Vagina (tissue), 2 donors: ENCODE results near the gene NFATC3. TPM values are rescaled to one million over a fixed set of nuclear protein-coding genes. Genes with fewer than 3 reads are reported as not detected.
A peak's percentile ranks its signal among the peaks of the same experiment; 100 is the strongest.

Experiments used
- DNase-seq, 2 donors: peaks; one replicate each; pipeline ENCODE4 v3.0.0-alpha.2; 2017; ENCODE audit errors: extremely low spot score in 2 of 2
- H3K27ac ChIP-seq: fragments of 200-600 bp; sonication (generic); one replicate; pipeline ENCODE4 v1.5.1; 2019
- H3K27me3 ChIP-seq: fragments of 200-600 bp; sonication (generic); one replicate; pipeline ENCODE4 v1.5.1; 2019
- H3K36me3 ChIP-seq, 2 donors: fragments of 200-600 bp; sonication (generic); one replicate each; pipeline ENCODE4 v1.5.1; 2017 to 2019
- H3K4me1 ChIP-seq: fragments of 200-600 bp; sonication (generic); one replicate; pipeline ENCODE4 v1.5.1; 2019
- H3K4me3 ChIP-seq, 2 donors: fragments of 200-600 bp; sonication (generic); 1 replicate in 1 of 2; 2 replicates in 1 of 2; pipeline ENCODE4 v1.5.1; 2016 to 2019
- H3K9me3 ChIP-seq: fragments of 200-600 bp; sonication (generic); one replicate; pipeline ENCODE4 v1.5.1; 2019
- POLR2A ChIP-seq, 2 donors: fragments of 450-650 bp; IDR thresholded peaks; one replicate each; pipeline ENCODE4 v1.6.1; 2017; ENCODE audit warnings: antibody characterized with exemption in 2 of 2, mild to moderate bottlenecking in 2 of 2, moderate library complexity in 2 of 2
- POLR2AphosphoS5 ChIP-seq, 2 donors: sonication (generic); formaldehyde crosslinking; IDR thresholded peaks; one replicate each; pipeline ENCODE4 v1.9.0; 2017; ENCODE audit warnings: antibody characterized with exemption in 2 of 2, mild to moderate bottlenecking in 2 of 2, low read depth in 1 of 2; ENCODE audit not compliant: insufficient read depth in 1 of 2
- intact Hi-C: fragments of 100-400 bp; cut with DNase I; formaldehyde crosslinking; loops from one replicate; pipeline ENCODE4 v1.15.1; 2023
- total RNA-seq: library from RNA; depleted of rRNA; stranded (reverse); fragments of >200 nt; gene quantifications from one replicate; pipeline ENCODE4 v1.2.3, GENCODE V29; 2016
- TF ChIP-seq, protein P1 (sequence below), 3 experiments: fragments of 450-650 bp in 2 of 3; fragments of 200-600 bp in 1 of 3; sonication (generic) in 1 of 3; IDR thresholded peaks; one replicate each; pipeline ENCODE4 v1.5.1; 2017 to 2019; ENCODE audit warnings: antibody characterized with exemption in 3 of 3, mild to moderate bottlenecking in 2 of 3, moderate library complexity in 2 of 3

Gene NFATC3
- total RNA-seq, 1 donor from 2014 or later, result 51.8 TPM

GRCh38 chr16:68233085-68233834 is 148.1 kb downstream of the NFATC3 start:
- no peak for TF ChIP-seq POLR2A (IDR thresholded peaks at IDR 0.05)
- TF ChIP-seq, protein P1, sequence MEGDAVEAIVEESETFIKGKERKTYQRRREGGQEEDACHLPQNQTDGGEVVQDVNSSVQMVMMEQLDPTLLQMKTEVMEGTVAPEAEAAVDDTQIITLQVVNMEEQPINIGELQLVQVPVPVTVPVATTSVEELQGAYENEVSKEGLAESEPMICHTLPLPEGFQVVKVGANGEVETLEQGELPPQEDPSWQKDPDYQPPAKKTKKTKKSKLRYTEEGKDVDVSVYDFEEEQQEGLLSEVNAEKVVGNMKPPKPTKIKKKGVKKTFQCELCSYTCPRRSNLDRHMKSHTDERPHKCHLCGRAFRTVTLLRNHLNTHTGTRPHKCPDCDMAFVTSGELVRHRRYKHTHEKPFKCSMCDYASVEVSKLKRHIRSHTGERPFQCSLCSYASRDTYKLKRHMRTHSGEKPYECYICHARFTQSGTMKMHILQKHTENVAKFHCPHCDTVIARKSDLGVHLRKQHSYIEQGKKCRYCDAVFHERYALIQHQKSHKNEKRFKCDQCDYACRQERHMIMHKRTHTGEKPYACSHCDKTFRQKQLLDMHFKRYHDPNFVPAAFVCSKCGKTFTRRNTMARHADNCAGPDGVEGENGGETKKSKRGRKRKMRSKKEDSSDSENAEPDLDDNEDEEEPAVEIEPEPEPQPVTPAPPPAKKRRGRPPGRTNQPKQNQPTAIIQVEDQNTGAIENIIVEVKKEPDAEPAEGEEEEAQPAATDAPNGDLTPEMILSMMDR (IDR thresholded peaks at IDR 0.05), result no peak
- TF ChIP-seq POLR2AphosphoS5 (IDR thresholded peaks at IDR 0.05; ENCODE audit: insufficient read depth in 1 of 2, low read depth in 1 of 2), result no peak
- H3K27me3 ChIP-seq, result no peaks in the 10 kb centered on the region
- DNase-seq, result no peak
- H3K4me3 ChIP-seq, result peak overlapping the region in 1 of 2 donors; percentile 25
- no peaks in the 10 kb centered on the region for H3K9me3 ChIP-seq
- H3K27ac ChIP-seq, result no peak overlapping the region
- H3K36me3 ChIP-seq, result peaks cover 0 to 19% of the 10 kb centered on the region in 2 donors
- intact Hi-C loops, result no loop called here
- H3K4me1 ChIP-seq, result peaks cover 35% of the 10 kb centered on the region

DNA sequence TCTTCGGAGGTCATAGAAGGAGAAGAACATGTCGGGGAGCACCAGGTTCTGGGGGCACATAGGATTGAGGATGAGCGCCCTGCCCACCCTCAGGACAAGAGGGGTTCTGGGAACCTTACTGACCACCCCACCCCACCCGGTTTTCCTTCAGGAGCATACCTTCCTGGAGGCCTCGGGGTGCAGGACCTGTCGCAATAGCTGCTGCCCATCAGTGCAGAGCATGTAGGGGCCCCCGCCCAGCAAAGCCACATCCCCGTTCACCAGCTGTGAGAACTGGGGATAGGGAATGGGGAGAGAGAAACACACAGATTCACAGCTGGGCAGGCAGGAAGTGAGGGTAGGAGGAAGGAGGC is 148.6 kb downstream of the NFATC3 start:
- TF ChIP-seq POLR2AphosphoS5 (IDR thresholded peaks at IDR 0.05; ENCODE audit: insufficient read depth in 1 of 2, low read depth in 1 of 2) (no peak), POLR2A (IDR thresholded peaks at IDR 0.05) (no peak)
- TF ChIP-seq, protein P1 (IDR thresholded peaks at IDR 0.05), result no peak
- intact Hi-C loops, result no loop called here
- Histone ChIP-seq H3K36me3 (peaks cover 0 to 19% of the 10 kb centered on the region in 2 donors), H3K4me1 (peaks cover 40% of the 10 kb centered on the region), H3K27me3 (no peaks in the 10 kb centered on the region), H3K4me3 (peak overlapping the region in 1 of 2 donors; percentile 25), H3K27ac (no peak overlapping the region), H3K9me3 (no peaks in the 10 kb centered on the region)
- DNase-seq, result no peak

- peak overlapping the region in 1 of 2 donors; percentile 64 for H3K4me3 ChIP-seq
- H3K4me1 ChIP-seq, result peaks cover 40% of the 10 kb centered on the region
- H3K27me3 ChIP-seq, result no peaks in the 10 kb centered on the region
- no peaks in the 10 kb centered on the region for H3K9me3 ChIP-seq
- TF ChIP-seq, protein P1 (IDR thresholded peaks at IDR 0.05), result no peak
- peak; percentile 41 to 66 for TF ChIP-seq POLR2AphosphoS5 (IDR thresholded peaks at IDR 0.05; ENCODE audit: insufficient read depth in 1 of 2, low read depth in 1 of 2)
- TF ChIP-seq POLR2A (IDR thresholded peaks at IDR 0.05), result no peak
- peak overlapping the region; percentile 68 for H3K27ac ChIP-seq
- intact Hi-C loops, result loop anchor here (5.0 kb wide), 1 partner anchor 152 kb away; no protein-coding TSS in a partner anchor
- H3K36me3 ChIP-seq, result peaks cover 0 to 19% of the 10 kb centered on the region in 2 donors
- DNase-seq, result no peak
Measured at GRCh38 chr16:68234188-68235107, 149.3 kb downstream of the NFATC3 start.

DNA sequence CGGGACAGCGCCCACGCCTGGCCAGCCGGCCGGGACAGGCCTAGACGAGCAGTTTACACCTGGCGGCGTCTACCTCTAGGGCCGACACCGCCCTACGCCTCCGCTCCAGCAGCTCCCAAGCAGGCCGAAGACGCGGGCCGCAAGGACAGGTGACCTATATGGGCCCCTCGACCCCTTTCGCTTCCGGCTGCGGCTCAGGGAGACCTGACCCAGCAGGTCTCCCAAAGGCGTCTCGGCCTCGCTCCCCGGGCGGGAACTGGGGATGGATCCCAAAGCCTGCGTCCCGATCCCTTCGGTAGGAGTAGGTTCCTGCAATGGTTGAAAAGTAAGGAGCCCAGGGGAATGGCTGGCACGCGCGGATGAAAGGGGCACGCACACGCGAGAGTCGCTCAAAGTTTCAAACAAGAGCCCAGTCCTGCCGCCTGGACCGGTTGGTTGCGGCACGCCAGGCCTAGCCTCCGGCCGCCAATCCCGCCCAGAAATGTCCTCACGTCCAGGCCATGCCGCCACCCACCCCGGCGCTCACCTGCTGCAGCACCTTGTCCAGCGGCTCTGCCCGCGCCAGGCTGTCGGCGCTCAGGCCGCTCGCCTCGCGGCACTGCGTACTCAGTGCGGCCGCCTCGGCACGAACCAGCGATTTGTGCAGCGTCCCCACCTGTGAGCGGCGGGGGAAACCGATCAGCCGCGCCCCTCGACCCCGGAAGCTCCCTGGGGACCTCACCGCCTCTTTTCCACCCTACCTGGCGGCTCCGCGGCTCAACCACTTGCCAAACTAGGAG is 150.1 kb downstream of the NFATC3 start:
- intact Hi-C loops, result loop anchor here (5.0 kb wide), 1 partner anchor 153 kb away; no protein-coding TSS in a partner anchor
- Histone ChIP-seq H3K4me3 (peak overlapping the region; percentile 64 to 72), H3K27me3 (no peaks in the 10 kb centered on the region), H3K4me1 (peaks cover 40% of the 10 kb centered on the region), H3K36me3 (peaks cover 0 to 15% of the 10 kb centered on the region in 2 donors), H3K9me3 (no peaks in the 10 kb centered on the region), H3K27ac (peak overlapping the region; percentile 68)
- DNase-seq, result no peak
- TF ChIP-seq, protein P1 (IDR thresholded peaks at IDR 0.05), result no peak
- TF ChIP-seq POLR2AphosphoS5 (IDR thresholded peaks at IDR 0.05; ENCODE audit: insufficient read depth in 1 of 2, low read depth in 1 of 2) (no peak), POLR2A (IDR thresholded peaks at IDR 0.05) (no peak)
